GM12873 (cell line): ENCODE data around the gene DCAF7.

ENCODE experiments used
- CTCF ChIP-seq: IDR thresholded peaks from 2 replicates; pipeline ENCODE4 v1.5.1; 2012; ENCODE audit warnings: low read depth, mild to moderate bottlenecking, moderate library complexity, low read length, control low read depth; ENCODE audit not compliant: insufficient read depth; ENCODE audit errors: missing control alignments

The DCAF7 gene

DNA sequence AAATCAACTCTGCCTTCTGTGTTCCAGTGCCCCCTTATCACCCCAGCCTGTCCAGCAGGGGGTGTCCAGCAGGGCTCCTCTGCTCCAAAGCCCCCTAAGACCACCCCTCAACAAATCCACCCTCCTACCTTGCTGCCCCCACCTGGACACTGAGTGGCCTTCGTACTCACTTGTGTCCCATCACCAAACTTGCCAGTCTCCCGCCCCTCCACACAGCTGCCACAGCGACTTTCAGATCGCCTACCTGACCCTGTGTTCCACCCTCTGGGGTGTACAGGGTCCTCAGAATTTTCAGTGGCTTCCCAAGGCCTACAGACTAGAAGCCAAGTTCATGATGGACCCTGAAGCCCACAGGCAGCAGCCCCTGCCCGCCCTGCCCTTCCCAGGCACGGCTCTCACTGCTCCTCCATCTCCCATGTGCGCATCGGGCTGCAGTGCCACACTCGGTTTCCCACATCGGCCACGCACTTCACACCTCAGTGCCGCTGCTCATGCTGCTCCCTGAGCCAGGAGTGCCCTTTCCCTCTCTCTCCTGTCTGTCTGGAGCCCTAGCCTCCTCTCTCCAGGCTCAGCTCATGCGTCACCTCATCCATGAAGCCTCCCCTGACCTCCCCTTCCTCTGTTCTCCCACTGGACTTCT is 15.3 kb upstream of the DCAF7 start:
- no peak for TF ChIP-seq CTCF

GRCh38 chr17:63535640-63536039 is 14.6 kb upstream of the DCAF7 start:
- no peak for TF ChIP-seq CTCF

DNA sequence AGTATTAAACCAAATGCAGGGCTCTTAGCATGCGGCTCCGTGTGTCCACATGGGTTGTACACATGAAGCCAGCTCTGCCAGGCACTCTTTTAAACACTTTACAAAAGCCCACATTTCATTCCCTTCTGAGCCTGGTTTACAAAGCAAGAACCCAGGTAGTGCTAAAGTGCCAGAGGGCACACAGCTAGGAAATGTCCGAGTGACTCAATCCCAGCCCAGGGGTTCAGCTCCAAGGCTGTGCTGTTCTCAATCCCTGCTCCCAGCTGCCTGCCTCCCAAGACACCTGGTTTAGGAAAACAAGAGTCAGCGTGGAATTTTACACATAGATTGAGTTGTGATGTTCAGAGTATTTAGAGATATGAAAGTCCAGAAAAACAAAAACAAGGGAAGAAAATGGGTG is 13.3 kb upstream of the DCAF7 start:
- no peak for TF ChIP-seq CTCF

DNA sequence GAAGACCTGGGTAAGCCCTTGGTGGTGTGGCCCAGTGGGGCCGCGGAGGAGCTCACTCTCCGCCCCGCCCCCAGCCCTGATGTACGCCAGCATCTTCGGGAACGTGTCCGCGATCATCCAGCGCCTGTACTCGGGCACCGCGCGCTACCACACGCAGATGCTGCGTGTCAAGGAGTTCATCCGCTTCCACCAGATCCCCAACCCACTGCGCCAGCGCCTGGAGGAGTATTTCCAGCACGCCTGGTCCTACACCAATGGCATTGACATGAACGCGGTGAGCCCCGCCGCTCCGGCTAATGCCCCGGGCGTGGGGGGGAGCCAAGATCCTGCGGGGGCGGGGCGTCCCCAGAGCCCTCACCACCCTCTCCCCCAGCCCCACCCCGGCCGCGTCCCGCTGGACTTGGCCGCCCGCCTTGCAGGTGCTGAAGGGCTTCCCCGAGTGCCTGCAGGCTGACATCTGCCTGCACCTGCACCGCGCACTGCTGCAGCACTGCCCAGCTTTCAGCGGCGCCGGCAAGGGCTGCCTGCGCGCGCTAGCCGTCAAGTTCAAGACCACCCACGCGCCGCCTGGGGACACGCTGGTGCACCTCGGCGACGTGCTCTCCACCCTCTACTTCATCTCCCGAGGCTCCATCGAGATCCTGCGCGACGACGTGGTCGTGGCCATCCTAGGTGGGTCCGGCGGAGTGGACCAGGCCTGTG is 12.1 kb upstream of the DCAF7 start:
- no peak for TF ChIP-seq CTCF

GRCh38 chr17:63538693-63539595 is 11.3 kb upstream of the DCAF7 start:
- no peak for TF ChIP-seq CTCF

DNA sequence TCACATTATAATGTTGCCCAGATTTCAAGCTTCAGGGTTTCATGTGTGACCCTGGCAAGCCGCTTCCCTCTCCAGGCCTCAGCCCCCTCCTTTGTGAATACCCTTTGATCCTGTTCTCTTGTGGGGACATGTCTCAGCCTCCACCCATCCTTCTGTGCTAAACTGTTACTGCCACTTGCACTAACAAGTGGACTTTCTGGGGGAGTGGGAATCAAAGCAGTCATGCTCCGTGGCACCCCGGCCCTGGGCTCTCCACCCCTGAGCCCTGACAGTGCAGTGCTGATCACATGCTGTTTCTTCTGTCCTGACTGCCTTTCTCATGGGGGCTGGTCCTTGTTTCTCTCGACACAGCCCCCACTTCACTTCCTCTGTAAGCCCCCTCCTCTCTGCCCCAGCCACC is 9.7 kb upstream of the DCAF7 start:
- TF ChIP-seq CTCF: no peak

DNA sequence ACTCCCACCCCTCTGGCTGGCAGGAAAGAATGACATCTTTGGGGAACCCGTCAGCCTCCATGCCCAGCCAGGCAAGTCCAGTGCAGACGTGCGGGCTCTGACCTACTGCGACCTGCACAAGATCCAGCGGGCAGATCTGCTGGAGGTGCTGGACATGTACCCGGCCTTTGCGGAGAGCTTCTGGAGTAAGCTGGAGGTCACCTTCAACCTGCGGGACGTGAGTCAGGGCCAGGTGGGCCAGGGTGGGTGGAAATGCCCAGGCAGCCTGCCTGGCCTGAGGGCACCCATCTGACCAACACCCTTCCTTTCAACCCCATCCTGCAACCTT is 8.1 kb upstream of the DCAF7 start:
- no peak for TF ChIP-seq CTCF
